K562 (cell line): Measurements from ENCODE around the gene BAIAP2. TPM values are rescaled to one million over a fixed set of nuclear protein-coding genes. Genes with fewer than 3 reads are reported as not detected.

Experiments used
- ATAC-seq: fragments of 200-7000 bp; cut with Tn5 transposase; 3 replicates; pipeline ENCODE4 v1.9.1; 2020; ENCODE audit warnings: moderate library complexity
- BruUV-seq: library from RNA; stranded (reverse); fragments of 400-500 nt; replicated peaks from 2 replicates; lab custom pipeline; 2021; lab: Mats Ljungman, UMichigan
- CTCF ChIA-PET: fragments of 300-600 bp; formaldehyde crosslinking; extraction: SDS; loops from one replicate; lab custom pipeline; 2021; ENCODE audit warnings: low intra/inter-chr PET ratio; lab: Yijun Ruan, JAX
- POLR2A ChIA-PET: fragments of 300-600, 350-650 bp; sonication (Branson Sonifier 250); formaldehyde crosslinking; extraction: SDS; loops from one replicate; lab custom pipeline; 2021; ENCODE audit warnings: antibody characterized with exemption, inconsistent platforms; lab: Yijun Ruan, JAX
- DNase-seq, 4 experiments: peaks; one replicate each; pipeline versions ENCODE4 v3.0.0 to v3.0.0-alpha.2; 2011 to 2018; ENCODE audit warnings: low spot score in 3 of 4, mixed read lengths in 3 of 4; ENCODE audit errors: extremely low read depth in 1 of 4
- FAIRE-seq: peaks from 2 replicates; lab custom pipeline; 2011; peaks lifted over from hg19 to GRCh38; lab: Jason Lieb, UNC
- H2AFZ ChIP-seq: 2 replicates; pipeline ENCODE4 v1.6.0; 2011; ENCODE audit warnings: low read depth, low read length, control low read depth, inconsistent platforms
- H3K27ac ChIP-seq: fragments of 200-600 bp; 3 replicates; pipeline ENCODE4 v1.8.0; 2011; ENCODE audit warnings: low read depth, mild to moderate bottlenecking, control low read depth, inconsistent platforms, low read length, moderate library complexity, mixed read lengths; ENCODE audit errors: extremely low read depth
- H3K27me3 ChIP-seq, 2 experiments: fragments of 300-600 bp in 1 of 2; 2 replicates in 1 of 2; 3 replicates in 1 of 2; pipeline versions ENCODE4 v1.6.0 to v1.8.0; 2011; ENCODE audit warnings: inconsistent platforms in 2 of 2, low read length in 2 of 2, mild to moderate bottlenecking in 1 of 2, mixed read lengths in 1 of 2, moderate library complexity in 1 of 2; ENCODE audit not compliant: control insufficient read depth in 2 of 2, insufficient read depth in 2 of 2
- H3K36me3 ChIP-seq: fragments of 300-600 bp; 3 replicates; pipeline ENCODE4 v1.8.0; 2011; ENCODE audit warnings: mild to moderate bottlenecking, low read length, inconsistent platforms; ENCODE audit not compliant: control insufficient read depth, insufficient read depth
- H3K4me1 ChIP-seq, 2 experiments: fragments of 200-600 bp in 1 of 2; replicated peaks in 1 of 2; 2 replicates in 1 of 2; 3 replicates in 1 of 2; pipeline versions ENCODE4 v1.5.1 to v1.8.0; 2011; ENCODE audit warnings: inconsistent platforms in 2 of 2, low read length in 2 of 2, mild to moderate bottlenecking in 1 of 2, mixed read lengths in 1 of 2, moderate library complexity in 1 of 2; ENCODE audit not compliant: control insufficient read depth in 2 of 2, insufficient read depth in 2 of 2
- H3K4me2 ChIP-seq: 2 replicates; pipeline ENCODE4 v1.6.1; 2011; ENCODE audit warnings: low read length, control low read depth, inconsistent platforms, mixed read lengths; ENCODE audit not compliant: insufficient read depth
- H3K4me3 ChIP-seq: fragments of 200-600 bp; sonication (generic), shearing (Covaris generic); 2 replicates; pipeline ENCODE4 v1.5.1; 2016; ENCODE audit warnings: control low read depth, inconsistent platforms
- H3K79me2 ChIP-seq: fragments of 200-600 bp; 3 replicates; pipeline ENCODE4 v1.8.0; 2011; ENCODE audit warnings: low read length, inconsistent platforms; ENCODE audit not compliant: control insufficient read depth, insufficient read depth
- H3K9ac ChIP-seq, 2 experiments: 2 replicates each; pipeline versions ENCODE4 v1.6.0 to v1.6.1; 2011; ENCODE audit warnings: low read depth in 2 of 2, low read length in 2 of 2, control low read depth in 1 of 2, inconsistent platforms in 1 of 2, mild to moderate bottlenecking in 1 of 2, mixed read lengths in 1 of 2; ENCODE audit not compliant: insufficient read depth in 1 of 2
- H3K9me1 ChIP-seq: one replicate; pipeline ENCODE4 v1.6.0; 2011; ENCODE audit warnings: inconsistent platforms, mild to moderate bottlenecking, low read length, moderate library complexity; ENCODE audit not compliant: control insufficient read depth, insufficient read depth
- H3K9me3 ChIP-seq: replicated peaks from 2 replicates; pipeline ENCODE4 v1.5.1; 2011; ENCODE audit warnings: low read depth, low read length, inconsistent platforms; ENCODE audit not compliant: control insufficient read depth, insufficient read depth
- H4K20me1 ChIP-seq: replicated peaks from 2 replicates; pipeline ENCODE4 v1.6.1; 2011; ENCODE audit warnings: low read length, inconsistent platforms, mixed read lengths; ENCODE audit not compliant: control insufficient read depth, insufficient read depth
- EGR1 ChIP-seq: fragments of 450-650 bp; conservative IDR thresholded peaks from 2 replicates; pipeline ENCODE4 v1.6.1; 2017; ENCODE audit warnings: mild to moderate bottlenecking
- GATA2 ChIP-seq: sonication (generic); formaldehyde crosslinking; IDR thresholded peaks from 2 replicates; pipeline ENCODE4 v1.4.0; 2020; ENCODE audit warnings: mild to moderate bottlenecking, missing genetic modification reagents
- HOMEZ ChIP-seq: fragments of 250-450 bp; sonication (Bioruptor Pico); IDR thresholded peaks from 2 replicates; pipeline ENCODE4 v1.4.0; 2020; ENCODE audit warnings: mild to moderate bottlenecking, moderate library complexity
- MBD1 ChIP-seq: fragments of 250-450 bp; sonication (Bioruptor Pico); IDR thresholded peaks from 2 replicates; pipeline ENCODE4 v1.8.0; 2022; ENCODE audit warnings: inconsistent platforms
- NELFE ChIP-seq: IDR thresholded peaks from 2 replicates; pipeline ENCODE4 v1.6.1; 2011; ENCODE audit warnings: mild to moderate bottlenecking; ENCODE audit not compliant: insufficient read depth, insufficient read length
- TAF1 ChIP-seq: IDR thresholded peaks from 2 replicates; pipeline ENCODE4 v1.6.1; 2011; ENCODE audit warnings: mild to moderate bottlenecking, low read length, moderate library complexity; ENCODE audit not compliant: insufficient read depth, control insufficient read depth, severe bottlenecking; ENCODE audit errors: extremely low read depth
- WGBS: fragments of 100-300 bp; shearing (Covaris generic); methylation state at CpG from one replicate; pipeline ENCODE4 v1.1.6; 2016; ENCODE audit warnings: low coverage, mixed read lengths; ENCODE audit not compliant: insufficient coverage; ENCODE audit errors: missing lambda C conversion rate; 5-methylcytosine and 5-hydroxymethylcytosine counted together
- in situ Hi-C: fragments of 300-500 bp; cut with MboI; formaldehyde crosslinking; loops from 4 replicates; pipeline ENCODE4 v1.15.0; 2018; ENCODE audit warnings: inconsistent platforms, mixed read lengths
- intact Hi-C: fragments of 100-400 bp; cut with micrococcal nuclease; formaldehyde crosslinking; loops from 2 replicates; pipeline ENCODE4 v1.14.2; 2022
- polyA plus RNA-seq, 8 experiments: library from polyadenylated mRNA; depleted of rRNA in 4 of 8; stranded (reverse) in 5 of 8; unstranded in 3 of 8; fragments of >200 nt; fragmentation: Nextera tagmentation in 2 of 8; fragmentation: Illumina TruSeq in 1 of 8; extraction: Ambion mirVana in 2 of 8; extraction: Trizol in 1 of 8; gene quantifications; 2 replicates each; pipeline versions ENCODE4 v1.2.1 to v1.2.3, GENCODE V29; 2011 to 2014; ENCODE audit warnings: inconsistent platforms in 1 of 8, missing spikeins in 1 of 8
- total RNA-seq, 7 experiments: library from RNA; depleted of rRNA in 6 of 7; stranded (reverse); fragments of >200 nt in 6 of 7; fragmentation: Illumina TruSeq in 2 of 7; extraction: Trizol in 2 of 7; gene quantifications; 2 replicates each; pipeline versions ENCODE4 v1.2.1 to v1.2.3, GENCODE V29; 2011 to 2021; ENCODE audit warnings: low replicate concordance in 1 of 7
- TF ChIP-seq, protein P1 (sequence below): fragments of 450-650 bp; IDR thresholded peaks from 2 replicates; pipeline ENCODE4 v1.6.1; 2016; ENCODE audit warnings: mild to moderate bottlenecking, moderate library complexity

The BAIAP2 gene
- total and polyA plus RNA-seq, 9 of the 15 experiments (the other 6 are each of a cell fraction or from before 2014, with no cell fraction given) = 2.3 to 51.6 (median 18.4) TPM

DNA sequence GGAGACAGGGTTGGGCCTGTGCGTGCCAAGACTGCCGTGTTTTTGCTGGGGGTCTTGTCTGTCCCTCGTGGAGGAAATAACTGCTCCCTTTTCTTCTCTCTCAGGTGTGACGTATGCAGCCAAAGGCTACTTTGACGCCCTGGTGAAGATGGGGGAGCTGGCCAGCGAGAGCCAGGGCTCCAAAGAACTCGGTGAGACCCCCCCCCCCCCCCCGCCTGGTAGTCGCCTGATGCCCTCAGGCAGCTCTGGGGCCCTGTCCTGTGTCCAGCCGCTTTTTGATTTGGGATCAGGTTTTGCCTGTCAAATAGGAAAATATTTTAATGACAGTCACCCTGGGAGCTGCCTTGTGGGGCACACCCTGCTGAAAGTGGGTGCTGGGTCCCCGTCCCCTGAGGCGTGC, 22.8 kb downstream of the BAIAP2 start:
- Histone ChIP-seq H4K20me1 (peaks cover 6% of the 10 kb centered on the region), H3K79me2 (no peaks in the 10 kb centered on the region; the same call in 2 of the 3 replicates), H3K4me2 (peak overlapping the region; percentile 63; the same call in 1 of the 2 replicates), H3K9me1 (peaks cover 7% of the 10 kb centered on the region), H2AFZ (peak overlapping the region; percentile 0; the same call in 1 of the 2 replicates), H3K27ac (peak overlapping the region; percentile 9; the same call in 2 of the 3 replicates), H3K4me1 (peaks cover 17 to 57% of the 10 kb centered on the region in 2 experiments), H3K9ac (peak overlapping the region; percentile 0 to 82; a peak in 1 of 4 replicates), H3K36me3 (peaks cover 46% of the 10 kb centered on the region; the same call in 2 of the 3 replicates), H3K4me3 (no peak overlapping the region), H3K27me3 (no peaks in the 10 kb centered on the region), H3K9me3 (no peaks in the 10 kb centered on the region)
- 64% methylated on average over 5 of the region's 12 CpGs for WGBS
- no TSS peak for BruUV-seq
- POLR2A ChIA-PET = interaction anchor here (0.6 kb wide), 2 partner anchors 13 to 605 kb away, joined by 3 read pairs; no protein-coding TSS in a partner anchor
- in situ Hi-C loops (no loop called here), intact Hi-C loops (loop anchor here (2.0 kb wide), 2 partner anchors 23 to 33 kb away; partner anchors contain the start of gene BAIAP2)
- no peak for FAIRE-seq
- no peak for DNase-seq
- CTCF ChIA-PET = no interaction called here
- no peak for ATAC-seq
- TF ChIP-seq EGR1 = no peak
- TF ChIP-seq MBD1 (CRISPR knock-in tag) = no peak
- no peak for TF ChIP-seq TAF1
- no peak for TF ChIP-seq HOMEZ
- TF ChIP-seq, protein P1, sequence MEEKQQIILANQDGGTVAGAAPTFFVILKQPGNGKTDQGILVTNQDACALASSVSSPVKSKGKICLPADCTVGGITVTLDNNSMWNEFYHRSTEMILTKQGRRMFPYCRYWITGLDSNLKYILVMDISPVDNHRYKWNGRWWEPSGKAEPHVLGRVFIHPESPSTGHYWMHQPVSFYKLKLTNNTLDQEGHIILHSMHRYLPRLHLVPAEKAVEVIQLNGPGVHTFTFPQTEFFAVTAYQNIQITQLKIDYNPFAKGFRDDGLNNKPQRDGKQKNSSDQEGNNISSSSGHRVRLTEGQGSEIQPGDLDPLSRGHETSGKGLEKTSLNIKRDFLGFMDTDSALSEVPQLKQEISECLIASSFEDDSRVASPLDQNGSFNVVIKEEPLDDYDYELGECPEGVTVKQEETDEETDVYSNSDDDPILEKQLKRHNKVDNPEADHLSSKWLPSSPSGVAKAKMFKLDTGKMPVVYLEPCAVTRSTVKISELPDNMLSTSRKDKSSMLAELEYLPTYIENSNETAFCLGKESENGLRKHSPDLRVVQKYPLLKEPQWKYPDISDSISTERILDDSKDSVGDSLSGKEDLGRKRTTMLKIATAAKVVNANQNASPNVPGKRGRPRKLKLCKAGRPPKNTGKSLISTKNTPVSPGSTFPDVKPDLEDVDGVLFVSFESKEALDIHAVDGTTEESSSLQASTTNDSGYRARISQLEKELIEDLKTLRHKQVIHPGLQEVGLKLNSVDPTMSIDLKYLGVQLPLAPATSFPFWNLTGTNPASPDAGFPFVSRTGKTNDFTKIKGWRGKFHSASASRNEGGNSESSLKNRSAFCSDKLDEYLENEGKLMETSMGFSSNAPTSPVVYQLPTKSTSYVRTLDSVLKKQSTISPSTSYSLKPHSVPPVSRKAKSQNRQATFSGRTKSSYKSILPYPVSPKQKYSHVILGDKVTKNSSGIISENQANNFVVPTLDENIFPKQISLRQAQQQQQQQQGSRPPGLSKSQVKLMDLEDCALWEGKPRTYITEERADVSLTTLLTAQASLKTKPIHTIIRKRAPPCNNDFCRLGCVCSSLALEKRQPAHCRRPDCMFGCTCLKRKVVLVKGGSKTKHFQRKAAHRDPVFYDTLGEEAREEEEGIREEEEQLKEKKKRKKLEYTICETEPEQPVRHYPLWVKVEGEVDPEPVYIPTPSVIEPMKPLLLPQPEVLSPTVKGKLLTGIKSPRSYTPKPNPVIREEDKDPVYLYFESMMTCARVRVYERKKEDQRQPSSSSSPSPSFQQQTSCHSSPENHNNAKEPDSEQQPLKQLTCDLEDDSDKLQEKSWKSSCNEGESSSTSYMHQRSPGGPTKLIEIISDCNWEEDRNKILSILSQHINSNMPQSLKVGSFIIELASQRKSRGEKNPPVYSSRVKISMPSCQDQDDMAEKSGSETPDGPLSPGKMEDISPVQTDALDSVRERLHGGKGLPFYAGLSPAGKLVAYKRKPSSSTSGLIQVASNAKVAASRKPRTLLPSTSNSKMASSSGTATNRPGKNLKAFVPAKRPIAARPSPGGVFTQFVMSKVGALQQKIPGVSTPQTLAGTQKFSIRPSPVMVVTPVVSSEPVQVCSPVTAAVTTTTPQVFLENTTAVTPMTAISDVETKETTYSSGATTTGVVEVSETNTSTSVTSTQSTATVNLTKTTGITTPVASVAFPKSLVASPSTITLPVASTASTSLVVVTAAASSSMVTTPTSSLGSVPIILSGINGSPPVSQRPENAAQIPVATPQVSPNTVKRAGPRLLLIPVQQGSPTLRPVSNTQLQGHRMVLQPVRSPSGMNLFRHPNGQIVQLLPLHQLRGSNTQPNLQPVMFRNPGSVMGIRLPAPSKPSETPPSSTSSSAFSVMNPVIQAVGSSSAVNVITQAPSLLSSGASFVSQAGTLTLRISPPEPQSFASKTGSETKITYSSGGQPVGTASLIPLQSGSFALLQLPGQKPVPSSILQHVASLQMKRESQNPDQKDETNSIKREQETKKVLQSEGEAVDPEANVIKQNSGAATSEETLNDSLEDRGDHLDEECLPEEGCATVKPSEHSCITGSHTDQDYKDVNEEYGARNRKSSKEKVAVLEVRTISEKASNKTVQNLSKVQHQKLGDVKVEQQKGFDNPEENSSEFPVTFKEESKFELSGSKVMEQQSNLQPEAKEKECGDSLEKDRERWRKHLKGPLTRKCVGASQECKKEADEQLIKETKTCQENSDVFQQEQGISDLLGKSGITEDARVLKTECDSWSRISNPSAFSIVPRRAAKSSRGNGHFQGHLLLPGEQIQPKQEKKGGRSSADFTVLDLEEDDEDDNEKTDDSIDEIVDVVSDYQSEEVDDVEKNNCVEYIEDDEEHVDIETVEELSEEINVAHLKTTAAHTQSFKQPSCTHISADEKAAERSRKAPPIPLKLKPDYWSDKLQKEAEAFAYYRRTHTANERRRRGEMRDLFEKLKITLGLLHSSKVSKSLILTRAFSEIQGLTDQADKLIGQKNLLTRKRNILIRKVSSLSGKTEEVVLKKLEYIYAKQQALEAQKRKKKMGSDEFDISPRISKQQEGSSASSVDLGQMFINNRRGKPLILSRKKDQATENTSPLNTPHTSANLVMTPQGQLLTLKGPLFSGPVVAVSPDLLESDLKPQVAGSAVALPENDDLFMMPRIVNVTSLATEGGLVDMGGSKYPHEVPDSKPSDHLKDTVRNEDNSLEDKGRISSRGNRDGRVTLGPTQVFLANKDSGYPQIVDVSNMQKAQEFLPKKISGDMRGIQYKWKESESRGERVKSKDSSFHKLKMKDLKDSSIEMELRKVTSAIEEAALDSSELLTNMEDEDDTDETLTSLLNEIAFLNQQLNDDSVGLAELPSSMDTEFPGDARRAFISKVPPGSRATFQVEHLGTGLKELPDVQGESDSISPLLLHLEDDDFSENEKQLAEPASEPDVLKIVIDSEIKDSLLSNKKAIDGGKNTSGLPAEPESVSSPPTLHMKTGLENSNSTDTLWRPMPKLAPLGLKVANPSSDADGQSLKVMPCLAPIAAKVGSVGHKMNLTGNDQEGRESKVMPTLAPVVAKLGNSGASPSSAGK = no peak
- no peak for TF ChIP-seq GATA2 (CRISPR knock-in tag)
- TF ChIP-seq NELFE = no peak
